B cell (primary cell): ENCODE measurements around the gene SNPH. TPM values are rescaled to one million over a fixed set of nuclear protein-coding genes. Genes with fewer than 3 reads are reported as not detected.

Experiments used
- ATAC-seq: fragments of 200-7000 bp; cut with Tn5 transposase; one replicate; pipeline ENCODE4 v1.10.0; 2021; ENCODE audit warnings: low read depth, mild to moderate bottlenecking, moderate number of reproducible peaks, moderate library complexity
- CTCF ChIA-PET: fragments of 350-600 bp; sonication (Branson Sonifier 250); formaldehyde crosslinking; loops from one replicate; lab custom pipeline; 2021; ENCODE audit warnings: antibody characterized with exemption, inconsistent platforms; lab: Charles Lee
- POLR2A ChIA-PET: fragments of 350-600 bp; sonication (Branson Sonifier 250); formaldehyde crosslinking; loops from one replicate; lab custom pipeline; 2021; ENCODE audit warnings: antibody characterized with exemption; lab: Charles Lee
- DNase-seq: peaks from one replicate; pipeline ENCODE4 v3.0.0; 2013
- H2AFZ ChIP-seq: 2 replicates; pipeline ENCODE4 v1.6.1; 2012; ENCODE audit warnings: mild to moderate bottlenecking, low read depth, low read length; ENCODE audit not compliant: insufficient read depth, poor library complexity, severe bottlenecking
- H3K27ac ChIP-seq, 2 donors: 1 replicate in 1 of 2; 2 replicates in 1 of 2; pipeline ENCODE4 v1.5.1; 2012 to 2013; ENCODE audit warnings: low read length in 2 of 2, mild to moderate bottlenecking in 2 of 2, moderate library complexity in 1 of 2
- H3K27me3 ChIP-seq, 4 experiments: fragments of 200-600 bp in 1 of 4; sonication (generic) in 1 of 4; replicated peaks in 1 of 4; 1 replicate in 2 of 4; 2 replicates in 2 of 4; pipeline versions ENCODE4 v1.6.1 to v1.7.0; 2013 to 2016; ENCODE audit warnings: low read length in 3 of 4, mild to moderate bottlenecking in 2 of 4, mixed read lengths in 1 of 4, moderate library complexity in 1 of 4; ENCODE audit not compliant: insufficient read depth in 4 of 4, control insufficient read depth in 3 of 4; ENCODE audit errors: control extremely low read depth in 1 of 4
- H3K36me3 ChIP-seq, 2 experiments: replicated peaks in 1 of 2; 1 replicate in 1 of 2; 2 replicates in 1 of 2; pipeline versions ENCODE4 v1.6.1 to v1.7.1; 2013; ENCODE audit warnings: low read length in 1 of 2; ENCODE audit not compliant: insufficient read depth in 2 of 2, control insufficient read depth in 1 of 2; ENCODE audit errors: control extremely low read depth in 1 of 2, extremely low read depth in 1 of 2
- H3K4me1 ChIP-seq, 2 donors: fragments of 200-600 bp in 1 of 2; sonication (generic) in 1 of 2; 1 replicate in 1 of 2; 2 replicates in 1 of 2; pipeline versions ENCODE4 v1.5.1 to v1.6.1; 2013 to 2017; ENCODE audit warnings: low read length in 2 of 2; ENCODE audit not compliant: control insufficient read depth in 2 of 2, insufficient read depth in 2 of 2
- H3K4me2 ChIP-seq: replicated peaks from 2 replicates; pipeline ENCODE3; 2012; ENCODE audit warnings: mild to moderate bottlenecking, low read depth, low read length; ENCODE audit not compliant: poor library complexity, severe bottlenecking
- H3K4me3 ChIP-seq, 5 experiments: fragments of 200-600 bp in 1 of 5; sonication (generic) in 1 of 5; 1 replicate in 3 of 5; 2 replicates in 2 of 5; pipeline versions ENCODE4 v1.5.1 to v1.7.0; 2011 to 2016; ENCODE audit warnings: low read length in 4 of 5, mild to moderate bottlenecking in 4 of 5, low read depth in 2 of 5, control low read depth in 1 of 5, moderate library complexity in 1 of 5; ENCODE audit not compliant: insufficient read depth in 1 of 5; ENCODE audit errors: control extremely low read depth in 1 of 5, extremely low read depth in 1 of 5
- H3K79me2 ChIP-seq: fragments of 200-600 bp; sonication (generic); one replicate; pipeline ENCODE4 v1.6.0; 2016; ENCODE audit warnings: low read length; ENCODE audit not compliant: control insufficient read depth, insufficient read depth
- H3K9ac ChIP-seq: fragments of 200-600 bp; sonication (generic); 2 replicates; pipeline ENCODE4 v1.6.1; 2017; ENCODE audit warnings: mild to moderate bottlenecking, low read length, moderate library complexity
- H3K9me3 ChIP-seq, 3 donors: one replicate each; pipeline versions ENCODE4 v1.6.1 to v1.7.1; 2013; ENCODE audit warnings: low read length in 2 of 3; ENCODE audit not compliant: control insufficient read depth in 2 of 3, insufficient read depth in 1 of 3; ENCODE audit errors: control extremely low read depth in 1 of 3
- H4K20me1 ChIP-seq: 2 replicates; pipeline ENCODE4 v1.6.0; 2012; ENCODE audit warnings: mild to moderate bottlenecking, low read length; ENCODE audit not compliant: insufficient read depth, control insufficient read depth, poor library complexity, severe bottlenecking
- H3K27ac Mint-ChIP-seq: one replicate; pipeline ENCODE4 v1.8.0; 2021; ENCODE audit warnings: mixed read lengths
- H3K27me3 Mint-ChIP-seq: one replicate; pipeline ENCODE4 v1.8.0; 2021; ENCODE audit warnings: mixed read lengths
- H3K4me1 Mint-ChIP-seq: one replicate; pipeline ENCODE4 v1.8.0; 2021; ENCODE audit warnings: mixed read lengths
- H3K4me3 Mint-ChIP-seq: one replicate; pipeline ENCODE4 v1.8.0; 2021; ENCODE audit warnings: mixed read lengths
- H3K9me3 Mint-ChIP-seq: one replicate; pipeline ENCODE4 v1.8.0; 2022; ENCODE audit warnings: mixed read lengths; ENCODE audit not compliant: insufficient read depth
- CTCF ChIP-seq: fragments of 200-600 bp; IDR thresholded peaks from one replicate; pipeline ENCODE4 v1.8.0; 2022; ENCODE audit warnings: antibody characterized with exemption, mild to moderate bottlenecking
- EZH2 ChIP-seq: IDR thresholded peaks from 2 replicates; pipeline ENCODE4 v1.6.1; 2012; ENCODE audit warnings: borderline replicate concordance, low read depth, mild to moderate bottlenecking, moderate library complexity, low read length; ENCODE audit not compliant: insufficient read depth, poor library complexity, severe bottlenecking
- WGBS: methylation state at CpG from one replicate; pipeline ENCODE4 v1.1.5; 2013; ENCODE audit warnings: missing lambda C conversion rate; ENCODE audit not compliant: insufficient coverage; 5-methylcytosine and 5-hydroxymethylcytosine counted together
- intact Hi-C: fragments of 100-400 bp; cut with micrococcal nuclease; formaldehyde crosslinking; loops from one replicate; pipeline ENCODE4 v1.10.0; 2022
- polyA plus RNA-seq: library from polyadenylated mRNA; depleted of rRNA; stranded (reverse); fragments of >200 nt; gene quantifications from 2 replicates; pipeline ENCODE4 v1.2.3, GENCODE V29; 2012
- total RNA-seq, 2 donors: library from RNA; stranded (reverse); fragments of 120-200 nt in 1 of 2; gene quantifications; 1 replicate in 1 of 2; 2 replicates in 1 of 2; pipeline versions ENCODE4 v1.2.3 to v1.2.4, GENCODE V29; 2013 to 2022

SNPH gene
- total and polyA plus RNA-seq, 2 donors (not counting 1 experiment from before 2014, with no cell fraction given): 0.67 to 3.0 TPM

DNA sequence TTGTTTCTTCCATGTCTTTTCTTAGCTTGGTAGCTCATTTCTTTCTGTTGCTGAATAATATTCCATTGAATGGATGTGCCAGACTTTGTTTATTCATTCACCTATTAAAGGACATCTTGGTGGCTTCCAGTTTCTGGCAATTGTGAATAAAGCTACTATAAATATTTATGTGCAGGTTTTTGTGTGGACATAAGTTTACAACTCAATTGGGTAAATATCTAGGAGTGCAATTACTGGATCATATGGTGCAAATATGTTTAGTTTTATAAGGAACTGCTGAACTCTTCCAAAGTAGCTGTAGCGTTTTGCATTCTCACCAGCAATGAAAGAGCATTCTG, 79.6 kb downstream of the SNPH start:
- Histone ChIP-seq H3K9ac (no peak overlapping the region), H3K4me2 (no peak overlapping the region), H3K27ac (no peak overlapping the region), H3K9me3 (peaks cover 0 to 3% (median 3%) of the 10 kb centered on the region in 3 donors), H3K79me2 (no peaks in the 10 kb centered on the region), H3K27me3 (no peaks in the 10 kb centered on the region), H3K4me1 (no peaks in the 10 kb centered on the region), H3K36me3 (peaks cover 0 to 2% of the 10 kb centered on the region in 2 experiments), H4K20me1 (no peaks in the 10 kb centered on the region), H3K4me3 (no peak overlapping the region), H2AFZ (no peak overlapping the region)
- TF ChIP-seq CTCF (no peak), EZH2 (no peak)
- intact Hi-C loops: no loop called here
- H3K4me3 Mint-ChIP-seq: no peak overlapping the region
- no CpG with 5 or more reads among the region's 1 CpG for WGBS
- POLR2A ChIA-PET: no interaction called here
- DNase-seq: no peak
- H3K9me3 Mint-ChIP-seq: peaks cover 6% of the 10 kb centered on the region
- H3K27me3 Mint-ChIP-seq: no peaks in the 10 kb centered on the region
- H3K27ac Mint-ChIP-seq: no peak overlapping the region
- ATAC-seq: no peak
- CTCF ChIA-PET: interaction anchor here (0.8 kb wide), 1 partner anchor 158 kb away, joined by 3 read pairs; no protein-coding TSS in a partner anchor
- peaks cover 3% of the 10 kb centered on the region for H3K4me1 Mint-ChIP-seq

DNA sequence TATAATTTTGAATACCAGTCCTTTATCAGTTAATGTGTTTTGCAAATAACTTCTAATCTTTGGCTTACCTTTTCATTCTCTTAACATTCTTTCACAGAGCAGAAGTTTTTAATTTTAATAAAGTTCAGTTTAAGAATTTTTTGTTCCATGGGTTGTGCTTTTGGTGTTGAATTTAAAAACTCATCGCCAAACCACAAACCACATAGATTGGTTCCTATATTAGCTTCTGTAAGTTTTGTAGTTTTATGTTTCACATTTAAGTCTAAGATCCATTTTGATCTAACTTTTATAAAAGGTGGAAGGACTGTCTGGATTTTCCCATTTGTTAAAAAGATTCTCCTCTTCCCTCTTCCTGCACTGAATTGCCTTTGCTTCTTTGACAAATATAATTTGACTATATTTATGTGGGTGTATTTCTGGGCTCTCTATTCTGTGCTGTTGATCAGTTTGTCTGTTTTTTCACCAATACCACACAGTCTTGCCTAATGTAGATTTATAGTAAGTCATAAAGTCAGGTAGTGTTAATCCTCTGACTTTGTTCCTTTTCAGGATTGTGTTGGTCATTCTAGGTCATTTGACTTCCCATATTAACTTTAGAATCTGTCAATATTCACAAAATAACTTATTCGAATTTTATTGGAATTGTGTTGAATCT, 80.3 kb downstream of the SNPH start:
- peaks cover 4% of the 10 kb centered on the region for H3K79me2 ChIP-seq
- Mint-ChIP-seq H3K27ac (no peak overlapping the region), H3K9me3 (peaks cover 6% of the 10 kb centered on the region), H3K4me3 (no peak overlapping the region), H3K4me1 (peaks cover 3% of the 10 kb centered on the region), H3K27me3 (no peaks in the 10 kb centered on the region)
- no peak for TF ChIP-seq EZH2
- no peak for TF ChIP-seq CTCF
- H3K4me2 ChIP-seq: no peak overlapping the region
- WGBS: no CpG with 5 or more reads among the region's 2 CpGs
- H3K27me3 ChIP-seq: no peaks in the 10 kb centered on the region
- H2AFZ ChIP-seq: no peak overlapping the region
- no peak overlapping the region for H3K4me3 ChIP-seq
- no peak overlapping the region for H3K27ac ChIP-seq
- ATAC-seq (no peak), DNase-seq (no peak)
- H3K36me3 ChIP-seq: peaks cover under 1 to 2% of the 10 kb centered on the region in 2 experiments
- peaks cover 0 to 3% (median 3%) of the 10 kb centered on the region in 3 donors for H3K9me3 ChIP-seq
- ChIA-PET POLR2A (no interaction called here), CTCF (interaction anchor here (0.8 kb wide), 1 partner anchor 157 kb away, joined by 3 read pairs; no protein-coding TSS in a partner anchor)
- H4K20me1 ChIP-seq: no peaks in the 10 kb centered on the region
- H3K9ac ChIP-seq: no peak overlapping the region
- intact Hi-C loops: no loop called here
- no peaks in the 10 kb centered on the region for H3K4me1 ChIP-seq
